ENCODE data around the gene ATG4B. TPM values are rescaled to one million over a fixed set of nuclear protein-coding genes. Genes with fewer than 3 reads are reported as not detected.

ATG4B gene
- total RNA-seq, 4 donors from 2014 or later, result 58.5 to 129 (median 86.2) TPM

DNA sequence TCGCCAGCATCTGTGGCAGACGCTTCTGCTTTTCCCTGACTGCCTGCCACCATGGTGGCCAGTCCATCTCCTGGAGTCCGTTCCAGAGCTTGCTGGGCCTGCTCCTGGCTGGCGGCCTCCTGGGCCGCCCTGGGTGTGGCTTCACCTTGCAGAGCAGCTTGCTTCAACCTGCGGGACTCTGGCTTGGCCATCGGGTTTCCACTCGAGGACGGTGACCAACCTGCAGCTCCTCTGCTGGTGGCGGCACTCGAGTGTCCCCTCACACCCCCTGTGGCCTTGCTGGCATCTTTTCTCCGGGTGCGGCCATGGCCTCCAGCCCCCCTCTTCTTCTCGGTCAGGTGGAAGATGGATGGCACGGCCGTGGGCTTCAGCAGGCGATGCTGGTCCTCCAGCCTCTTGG lies 3.9 kb upstream of the ATG4B start:
- intact Hi-C loops (cut with DNase I), result no loop called here
- H3K9me3 ChIP-seq, result no peaks in the 10 kb centered on the region
- no peak overlapping the region for H3K4me3 ChIP-seq (replicated peaks in 1 of 3)
- H3K27ac ChIP-seq, result no peak overlapping the region
- WGBS, 2 donors, result 93 to 94% methylated on average over 17 of the region's 17 CpGs
- peaks cover 15 to 25% of the 10 kb centered on the region in 2 donors for H3K4me1 ChIP-seq
- no peaks in the 10 kb centered on the region for H3K27me3 ChIP-seq
- peaks cover 13% of the 10 kb centered on the region in 2 donors for H3K36me3 ChIP-seq
- DNase-seq, result no peak
- TF ChIP-seq POLR2A (IDR thresholded peaks at IDR 0.05), result no peak
- TF ChIP-seq, protein P1, sequence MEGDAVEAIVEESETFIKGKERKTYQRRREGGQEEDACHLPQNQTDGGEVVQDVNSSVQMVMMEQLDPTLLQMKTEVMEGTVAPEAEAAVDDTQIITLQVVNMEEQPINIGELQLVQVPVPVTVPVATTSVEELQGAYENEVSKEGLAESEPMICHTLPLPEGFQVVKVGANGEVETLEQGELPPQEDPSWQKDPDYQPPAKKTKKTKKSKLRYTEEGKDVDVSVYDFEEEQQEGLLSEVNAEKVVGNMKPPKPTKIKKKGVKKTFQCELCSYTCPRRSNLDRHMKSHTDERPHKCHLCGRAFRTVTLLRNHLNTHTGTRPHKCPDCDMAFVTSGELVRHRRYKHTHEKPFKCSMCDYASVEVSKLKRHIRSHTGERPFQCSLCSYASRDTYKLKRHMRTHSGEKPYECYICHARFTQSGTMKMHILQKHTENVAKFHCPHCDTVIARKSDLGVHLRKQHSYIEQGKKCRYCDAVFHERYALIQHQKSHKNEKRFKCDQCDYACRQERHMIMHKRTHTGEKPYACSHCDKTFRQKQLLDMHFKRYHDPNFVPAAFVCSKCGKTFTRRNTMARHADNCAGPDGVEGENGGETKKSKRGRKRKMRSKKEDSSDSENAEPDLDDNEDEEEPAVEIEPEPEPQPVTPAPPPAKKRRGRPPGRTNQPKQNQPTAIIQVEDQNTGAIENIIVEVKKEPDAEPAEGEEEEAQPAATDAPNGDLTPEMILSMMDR (IDR thresholded peaks at IDR 0.05), result no peak

DNA sequence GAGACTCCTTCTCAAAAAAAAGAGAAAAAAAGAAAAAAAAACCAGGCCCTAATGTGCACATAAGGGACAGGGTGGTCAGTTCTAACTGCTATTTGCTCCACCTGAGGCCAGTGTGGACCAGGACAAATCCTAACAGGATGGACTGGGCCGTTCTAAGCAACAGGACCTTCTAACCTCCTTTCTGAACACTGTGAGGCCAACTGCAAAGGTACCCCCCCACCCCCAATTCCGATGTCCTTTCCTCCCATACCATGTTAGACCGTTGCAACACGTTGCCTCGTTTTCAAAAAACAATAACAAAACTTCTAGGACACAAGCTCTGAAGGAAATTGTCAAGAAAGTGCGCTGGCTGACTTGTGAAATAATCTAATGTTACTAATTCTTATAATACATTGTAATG lies 1.7 kb upstream of the ATG4B start:
- TF ChIP-seq, protein P1 (IDR thresholded peaks at IDR 0.05), result no peak
- no peak for TF ChIP-seq POLR2A (IDR thresholded peaks at IDR 0.05)
- DNase-seq, result no peak
- Histone ChIP-seq H3K27ac (peak overlapping the region in 1 of 3 donors; percentile 75), H3K27me3 (no peaks in the 10 kb centered on the region), H3K36me3 (peaks cover 13% of the 10 kb centered on the region in 2 donors), H3K4me1 (peaks cover 20 to 26% of the 10 kb centered on the region in 2 donors), H3K9me3 (no peaks in the 10 kb centered on the region), H3K4me3 (replicated peaks in 1 of 3) (peak overlapping the region; percentile 66 to 95 (median 90))
- WGBS, 2 donors, result 24 to 31% methylated on average over 6 of the region's 6 CpGs
- intact Hi-C loops (cut with DNase I), result no loop called here

DNA sequence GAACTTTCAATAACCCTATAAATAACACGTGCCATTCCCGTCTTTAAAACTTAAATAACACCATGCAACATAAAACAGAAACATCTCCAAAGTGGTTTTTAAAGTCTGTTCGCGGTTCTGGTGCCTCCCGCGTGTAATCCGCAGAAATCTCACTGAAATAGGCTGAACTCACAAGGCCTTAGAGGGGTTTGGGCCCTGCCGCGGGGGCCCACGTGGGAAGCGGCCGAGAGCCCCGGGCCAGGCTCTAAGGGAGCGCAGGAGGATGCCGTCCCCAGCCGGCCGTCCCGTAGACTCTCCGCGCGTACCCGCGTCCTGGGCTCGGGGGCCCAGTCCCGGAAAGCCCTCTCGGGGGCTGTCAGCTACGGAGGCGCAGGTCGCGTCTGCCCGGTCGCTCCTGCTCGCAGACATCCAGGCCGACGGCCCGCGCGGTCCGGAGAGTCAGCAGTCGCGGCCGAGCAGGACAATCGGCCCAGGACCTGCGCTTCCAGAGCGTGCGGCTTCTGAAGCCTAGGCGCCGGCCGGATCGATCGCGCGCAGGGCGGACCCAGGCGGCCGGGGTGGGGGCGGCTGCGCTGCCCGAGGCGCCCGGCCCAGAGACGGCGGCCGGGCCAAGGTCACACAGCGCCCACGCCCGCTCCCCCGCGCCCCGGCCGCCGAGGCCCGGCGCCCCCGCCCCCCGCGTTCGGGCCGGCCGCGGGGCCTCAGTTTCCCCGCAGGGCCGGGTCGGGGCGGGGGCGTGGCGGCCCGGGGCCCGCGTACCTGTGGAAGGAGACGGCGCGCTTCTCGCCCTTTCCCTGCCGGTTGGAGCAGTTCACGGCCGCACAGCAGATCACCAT lies 1.1 kb upstream of the ATG4B start:
- Histone ChIP-seq H3K27me3 (no peaks in the 10 kb centered on the region), H3K4me3 (replicated peaks in 1 of 3) (peak overlapping the region; percentile 66 to 95 (median 90)), H3K9me3 (no peaks in the 10 kb centered on the region), H3K36me3 (peaks cover 13% of the 10 kb centered on the region in 2 donors), H3K4me1 (peaks cover 20 to 26% of the 10 kb centered on the region in 2 donors), H3K27ac (peak overlapping the region in 2 of 3 donors; percentile 98 to 100)
- intact Hi-C loops (cut with DNase I), result no loop called here
- 0 to 1% methylated on average over 17 to 18 of the region's 97 CpGs for WGBS, 2 donors
- TF ChIP-seq, protein P1 (IDR thresholded peaks at IDR 0.05), result no peak
- peak in 1 of 2 donors; percentile 5 for TF ChIP-seq POLR2A (IDR thresholded peaks at IDR 0.05)
- DNase-seq, result peak; percentile 44 to 45

GRCh38 chr2:241637795-241638660 lies 535 bp downstream of the ATG4B start:
- TF ChIP-seq, protein P1 (IDR thresholded peaks at IDR 0.05), result no peak
- no peak for TF ChIP-seq POLR2A (IDR thresholded peaks at IDR 0.05)
- no peaks in the 10 kb centered on the region for H3K27me3 ChIP-seq
- H3K4me3 ChIP-seq (replicated peaks in 1 of 3), result peak overlapping the region; percentile 29 to 90 (median 82)
- peak overlapping the region; percentile 98 to 100 (median 100) for H3K27ac ChIP-seq
- H3K9me3 ChIP-seq, result no peaks in the 10 kb centered on the region
- H3K36me3 ChIP-seq, result peaks cover 6 to 7% of the 10 kb centered on the region in 2 donors
- DNase-seq, result peak; percentile 25 to 42
- H3K4me1 ChIP-seq, result peaks cover 20 to 26% of the 10 kb centered on the region in 2 donors
- intact Hi-C loops (cut with DNase I), result no loop called here
- 2% methylated on average over 27 to 34 of the region's 67 CpGs for WGBS, 2 donors

Measured in thyroid gland (tissue), 4 donors.